ENCODE results near the gene PDE2A.

- no peak for TF ChIP-seq CTCF (IDR thresholded peaks at IDR 0.05; ENCODE audit: insufficient read depth, low read depth, low read length)
- TF ChIP-seq EZH2 (IDR thresholded peaks at IDR 0.05; ENCODE audit: insufficient read depth, low read length), result no peak
These were observed 79.5 kb downstream of the PDE2A start for GRCh38 chr11:72594493-72595291.

All from astrocyte (in vitro differentiated cells and primary cell).